GM18858 (cell line): ENCODE data around the gene ZC3HAV1L.
"Not testable (repeated sequence)": the region's sequence is repeated elsewhere in the genome, so short reads cannot be mapped to it uniquely, and the experiment has no call there.

Experiments used
- ATAC-seq: cut with Tn5 transposase; IDR thresholded peaks from one replicate; pipeline ENCODE4 v1.9.1; 2021; ENCODE audit not compliant: unreplicated experiment

ZC3HAV1L gene

GRCh38 chr7:139023076-139023475 lies 12.8 kb downstream of the ZC3HAV1L start:
- no peak for ATAC-seq

DNA sequence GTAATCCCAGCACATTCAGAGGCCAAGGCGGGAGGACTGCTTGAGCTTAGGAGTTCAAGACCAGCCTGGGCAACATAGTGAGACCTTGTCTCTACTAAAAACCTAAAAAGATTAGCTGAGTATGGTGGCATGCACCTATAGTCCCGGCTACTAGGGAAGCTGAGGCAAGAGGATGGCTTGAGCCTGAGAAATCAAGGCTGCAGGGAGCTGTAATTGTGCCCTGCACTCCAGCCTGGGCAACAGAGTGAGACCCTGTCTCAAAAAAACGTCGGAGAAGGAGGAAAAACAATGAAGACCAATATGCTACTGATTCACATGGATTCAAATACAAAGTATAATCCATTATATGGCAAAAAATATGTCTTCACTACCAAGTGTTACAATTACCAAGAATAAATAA lies 13.6 kb downstream of the ZC3HAV1L start:
- ATAC-seq = no peak

DNA sequence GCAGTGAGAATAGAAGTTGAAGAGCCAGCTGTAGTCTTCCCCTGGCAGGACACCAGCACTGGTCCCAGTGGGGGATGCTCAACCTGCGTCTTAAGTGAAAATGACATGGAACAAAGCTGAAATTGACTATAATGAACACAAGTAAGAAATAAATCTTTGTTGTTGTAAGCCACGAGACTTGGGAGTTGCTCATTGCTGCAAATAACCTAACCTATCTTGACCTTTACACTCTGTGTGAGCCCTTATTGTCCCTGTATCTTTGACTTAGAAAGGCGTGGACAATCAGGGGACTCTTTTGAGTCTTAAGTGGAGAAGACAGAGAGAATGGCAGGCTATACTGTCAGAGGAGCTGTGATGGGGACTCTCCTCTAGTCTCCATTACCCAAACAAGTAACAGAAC lies 16.9 kb downstream of the ZC3HAV1L start:
- no peak for ATAC-seq

GRCh38 chr7:139016931-139017511 lies 18.8 kb downstream of the ZC3HAV1L start:
- ATAC-seq = peak; percentile 96

DNA sequence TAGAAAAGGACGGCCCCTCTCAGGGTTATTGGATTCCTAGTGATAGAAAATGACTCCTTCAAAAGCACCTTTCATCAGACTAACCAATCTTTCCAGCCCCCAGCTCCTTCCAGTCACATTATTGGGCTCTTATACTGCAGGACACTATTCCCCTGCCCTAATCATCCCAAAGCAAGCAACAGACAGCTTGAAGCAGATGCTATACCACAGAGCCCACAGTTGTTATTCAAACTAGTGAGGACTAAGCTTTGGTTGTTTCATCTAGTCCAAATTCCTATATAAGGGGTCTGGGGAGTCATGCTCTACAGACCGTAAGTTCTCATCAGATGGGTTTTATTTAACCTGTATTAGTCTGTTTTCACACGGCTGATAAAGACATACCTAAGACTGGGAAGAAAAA lies 24.5 kb downstream of the ZC3HAV1L start:
- no peak for ATAC-seq

DNA sequence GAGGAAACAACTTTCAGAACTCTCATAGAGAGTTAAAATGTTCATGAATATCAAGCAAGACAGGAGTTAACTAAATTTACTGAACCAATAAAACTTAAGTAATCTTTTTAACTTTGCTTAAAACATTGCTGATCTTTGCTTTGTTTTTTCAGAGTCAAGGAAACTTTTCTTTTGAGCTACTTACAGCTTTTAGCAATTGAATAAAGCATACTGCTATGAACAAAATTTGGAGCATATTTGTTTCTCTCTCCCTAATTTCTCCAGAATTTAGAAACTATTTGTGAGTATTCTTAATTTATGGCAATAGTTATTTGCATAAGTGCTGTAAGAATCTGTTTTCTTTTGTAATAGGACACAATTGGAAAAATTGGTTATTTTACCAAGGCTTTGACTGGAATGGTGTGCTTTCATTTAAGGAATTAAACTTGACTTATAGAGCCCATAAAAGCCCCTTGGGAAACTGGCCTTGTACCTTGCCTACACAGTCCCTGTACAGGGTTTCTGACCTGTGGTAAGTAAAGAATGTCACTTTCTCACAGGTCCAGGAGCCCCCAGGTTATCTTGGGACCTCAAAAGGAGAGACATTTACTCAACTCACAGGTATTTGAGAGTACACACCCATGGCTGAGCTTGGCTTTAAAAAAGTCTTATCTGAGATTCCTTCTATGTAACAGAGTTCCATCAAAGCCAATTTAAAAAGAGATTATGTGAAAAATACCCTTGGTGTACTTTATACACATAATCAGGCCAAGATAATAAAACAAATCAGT lies 31.3 kb downstream of the ZC3HAV1L start:
- ATAC-seq = no peak

- no peak for ATAC-seq
Measured at GRCh38 chr7:138999414-138999813, 36.4 kb downstream of the ZC3HAV1L start.

GRCh38 chr7:138992052-138992531 lies 43.8 kb downstream of the ZC3HAV1L start:
- ATAC-seq = no peak

- ATAC-seq = no peak
Measured at GRCh38 chr7:138987686-138988085, 48.2 kb downstream of the ZC3HAV1L start.

GRCh38 chr7:138982204-138982623 lies 53.6 kb downstream of the ZC3HAV1L start:
- no peak for ATAC-seq

GRCh38 chr7:138981332-138982203 lies 54.3 kb downstream of the ZC3HAV1L start, which contains the start of gene KIAA1549:
TSS of gene KIAA1549 (minus strand) at chr7:138981389. CDS start at chr7:138981269, 120 bp downstream.
- peak; percentile 78 for ATAC-seq

DNA sequence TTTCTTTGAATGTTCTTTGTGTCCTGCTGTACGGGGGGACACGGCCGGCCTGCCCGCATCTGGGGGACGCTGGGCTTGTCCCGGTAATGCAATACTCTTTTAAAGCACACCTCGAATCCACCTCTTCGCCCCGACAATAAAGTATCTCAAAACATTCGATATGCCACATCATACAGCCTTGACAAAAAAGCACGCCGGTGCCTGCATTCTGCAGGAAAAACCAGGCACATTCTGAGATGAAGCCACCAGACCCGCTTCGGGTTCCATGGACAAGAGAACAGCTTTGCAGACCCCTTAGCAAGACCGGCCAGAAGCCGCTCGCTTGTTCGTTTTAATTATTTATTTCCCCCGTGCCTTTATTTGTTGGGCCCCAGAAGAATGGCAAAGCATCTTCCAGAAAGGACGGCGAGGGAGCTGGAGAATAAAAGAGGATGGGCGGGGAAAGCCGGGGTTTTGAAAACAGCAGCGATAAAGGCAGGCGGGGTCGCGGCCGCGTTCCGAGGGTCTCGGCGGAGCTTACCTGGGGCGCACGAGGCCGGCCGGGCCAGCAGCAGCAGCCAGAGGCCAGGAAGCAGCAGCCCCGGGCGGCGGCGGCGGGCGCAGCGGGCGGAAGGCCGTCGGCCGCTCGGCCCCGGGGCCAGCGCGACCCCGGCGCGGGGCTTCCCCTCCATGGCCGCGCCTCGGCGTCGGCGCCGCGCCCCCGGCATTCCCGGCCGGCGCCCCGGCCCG lies 55.1 kb downstream of the ZC3HAV1L start:
- ATAC-seq = peak; percentile 31

- ATAC-seq = no peak
Measured at GRCh38 chr7:138979988-138980562, 55.8 kb downstream of the ZC3HAV1L start.

DNA sequence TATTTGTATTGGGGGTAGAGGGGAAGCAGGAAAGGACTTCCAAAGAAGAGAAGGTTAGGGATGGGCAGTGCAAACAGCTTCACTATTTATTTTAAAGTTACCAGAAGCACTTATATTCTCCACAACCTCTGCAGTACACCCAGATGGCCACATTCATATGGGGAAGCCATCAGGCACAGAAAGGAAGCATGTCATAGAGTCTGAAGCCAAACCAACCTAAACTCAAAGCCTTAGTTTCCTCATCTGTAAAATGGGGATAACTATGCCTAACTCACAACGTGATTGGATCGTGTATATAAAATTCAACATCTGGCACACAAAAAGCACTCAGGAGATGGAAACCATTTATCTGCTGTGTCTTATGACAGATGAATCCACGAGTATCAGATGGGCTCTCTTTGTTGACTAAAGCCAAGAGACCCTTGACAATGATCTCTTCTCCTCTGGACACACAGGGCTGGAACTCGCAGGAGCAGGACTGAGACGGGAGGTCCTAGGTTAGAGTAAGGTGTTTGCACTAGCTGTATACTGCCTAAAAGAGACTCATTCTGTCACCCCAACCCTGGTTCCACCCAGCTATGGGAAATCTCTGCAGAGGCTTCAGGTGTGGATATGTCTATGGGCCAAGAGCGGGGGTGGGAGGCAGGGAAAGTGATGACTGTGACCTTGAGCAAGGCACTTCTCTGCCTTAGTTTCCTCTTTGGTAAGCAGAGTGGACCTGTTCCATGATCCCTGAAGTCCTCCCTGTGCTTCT lies 56.4 kb downstream of the ZC3HAV1L start:
- ATAC-seq = no peak

GRCh38 chr7:138978541-138979184 lies 57.2 kb downstream of the ZC3HAV1L start:
- ATAC-seq = no peak

GRCh38 chr7:138976161-138976560 lies 59.7 kb downstream of the ZC3HAV1L start:
- not testable (repeated sequence) for ATAC-seq
